CD14-positive monocyte (primary cell): ENCODE data around the gene JSRP1. TPM values are rescaled to one million over a fixed set of nuclear protein-coding genes. Genes with fewer than 3 reads are reported as not detected.
"Not testable (repeated sequence)": the region's sequence is repeated elsewhere in the genome, so short reads cannot be mapped to it uniquely, and the experiment has no call there.

Experiments used
- DNase-seq, 3 donors: peaks; one replicate each; pipeline ENCODE4 v3.0.0-alpha.2; 2011 to 2022
- H2AFZ ChIP-seq: 2 replicates; pipeline ENCODE4 v1.6.0; 2012; ENCODE audit warnings: mild to moderate bottlenecking, low read depth, low read length, inconsistent platforms; ENCODE audit not compliant: insufficient read depth, poor library complexity, severe bottlenecking
- H3K27ac ChIP-seq, 2 donors: 1 replicate in 1 of 2; 2 replicates in 1 of 2; pipeline ENCODE4 v1.5.1; 2012 to 2013; ENCODE audit warnings: low read length in 2 of 2, control low read depth in 1 of 2, inconsistent platforms in 1 of 2, low read depth in 1 of 2, mild to moderate bottlenecking in 1 of 2
- H3K27me3 ChIP-seq, 2 donors: one replicate each; pipeline versions ENCODE4 v1.6.0 to v1.6.1; 2011 to 2013; ENCODE audit warnings: low read length in 2 of 2; ENCODE audit not compliant: control insufficient read depth in 2 of 2, insufficient read depth in 2 of 2
- H3K36me3 ChIP-seq, 2 donors: replicated peaks in 1 of 2; 1 replicate in 1 of 2; 2 replicates in 1 of 2; pipeline versions ENCODE4 v1.5.1 to v1.6.1; 2012 to 2013; ENCODE audit warnings: low read length in 2 of 2, control low read depth in 1 of 2, inconsistent platforms in 1 of 2, mild to moderate bottlenecking in 1 of 2; ENCODE audit not compliant: insufficient read depth in 2 of 2, control insufficient read depth in 1 of 2
- H3K4me1 ChIP-seq, 2 donors: 1 replicate in 1 of 2; 2 replicates in 1 of 2; pipeline versions ENCODE4 v1.5.1 to v1.6.1; 2012 to 2013; ENCODE audit warnings: low read length in 2 of 2, control low read depth in 1 of 2, inconsistent platforms in 1 of 2, mild to moderate bottlenecking in 1 of 2, moderate library complexity in 1 of 2; ENCODE audit not compliant: insufficient read depth in 2 of 2, control insufficient read depth in 1 of 2
- H3K4me2 ChIP-seq: replicated peaks from 2 replicates; pipeline ENCODE3; 2012; ENCODE audit warnings: low read length, moderate library complexity, mild to moderate bottlenecking; ENCODE audit not compliant: poor library complexity, severe bottlenecking; ENCODE audit errors: extremely low read depth
- H3K4me3 ChIP-seq, 3 experiments: fragments of 200-600 bp in 1 of 3; sonication (generic) in 1 of 3; replicated peaks in 1 of 3; 1 replicate in 2 of 3; 2 replicates in 1 of 3; pipeline ENCODE4 v1.5.1; 2011 to 2013; ENCODE audit warnings: low read length in 3 of 3, mild to moderate bottlenecking in 3 of 3, control low read depth in 2 of 3, low read depth in 2 of 3, inconsistent platforms in 1 of 3, moderate library complexity in 1 of 3
- H3K79me2 ChIP-seq: 2 replicates; pipeline ENCODE4 v1.6.0; 2012; ENCODE audit warnings: mild to moderate bottlenecking, control low read depth, inconsistent platforms, low read length, moderate library complexity; ENCODE audit not compliant: insufficient read depth
- H3K9ac ChIP-seq: 2 replicates; pipeline ENCODE4 v1.6.0; 2017; ENCODE audit warnings: low read length, mild to moderate bottlenecking; ENCODE audit not compliant: insufficient read depth, poor library complexity, severe bottlenecking
- H3K9me3 ChIP-seq, 2 donors: replicated peaks in 1 of 2; 1 replicate in 1 of 2; 2 replicates in 1 of 2; pipeline versions ENCODE4 v1.5.1 to v1.6.1; 2012 to 2013; ENCODE audit warnings: low read length in 2 of 2, control low read depth in 1 of 2; ENCODE audit not compliant: control insufficient read depth in 1 of 2, insufficient read depth in 1 of 2
- H4K20me1 ChIP-seq: 2 replicates; pipeline ENCODE4 v1.6.0; 2012; ENCODE audit warnings: mild to moderate bottlenecking, low read length, control low read depth, moderate library complexity; ENCODE audit not compliant: insufficient read depth
- H3K27ac Mint-ChIP-seq, 7 donors: one replicate each; pipeline ENCODE4 v1.8.0; 2020; ENCODE audit warnings: mild to moderate bottlenecking in 7 of 7, mixed read lengths in 7 of 7, moderate library complexity in 6 of 7, inconsistent platforms in 2 of 7
- H3K27me3 Mint-ChIP-seq, 3 donors: one replicate each; pipeline ENCODE4 v1.8.0; 2021 to 2022; ENCODE audit warnings: low read depth in 3 of 3, mild to moderate bottlenecking in 3 of 3, mixed read lengths in 3 of 3, moderate library complexity in 3 of 3, inconsistent platforms in 1 of 3
- H3K36me3 Mint-ChIP-seq, 2 donors: one replicate each; pipeline ENCODE4 v1.8.0; 2020; ENCODE audit warnings: mixed read lengths in 2 of 2, inconsistent platforms in 1 of 2, mild to moderate bottlenecking in 1 of 2
- H3K4me1 Mint-ChIP-seq: one replicate; pipeline ENCODE4 v1.8.0; 2020; ENCODE audit warnings: mild to moderate bottlenecking, mixed read lengths
- H3K4me3 Mint-ChIP-seq, 2 donors: one replicate each; pipeline ENCODE4 v1.8.0; 2020; ENCODE audit warnings: mild to moderate bottlenecking in 2 of 2, mixed read lengths in 2 of 2, moderate library complexity in 1 of 2
- H3K9me3 Mint-ChIP-seq, 7 donors: one replicate each; pipeline ENCODE4 v1.8.0; 2020 to 2022; ENCODE audit warnings: mixed read lengths in 7 of 7, mild to moderate bottlenecking in 6 of 7, moderate library complexity in 6 of 7, inconsistent platforms in 2 of 7
- WGBS: methylation state at CpG from one replicate; pipeline ENCODE4 v1.1.5; 2013; ENCODE audit warnings: missing lambda C conversion rate; ENCODE audit not compliant: insufficient coverage; 5-methylcytosine and 5-hydroxymethylcytosine counted together
- intact Hi-C, 2 donors: fragments of 100-400 bp; cut with micrococcal nuclease; formaldehyde crosslinking; loops; one replicate each; pipeline versions ENCODE4 v1.15.0 to v1.15.1; 2023
- polyA plus RNA-seq, 3 donors: library from polyadenylated mRNA; depleted of rRNA in 1 of 3; unstranded in 2 of 3; stranded (reverse) in 1 of 3; fragments of 300-500 nt in 2 of 3; fragments of >200 nt in 1 of 3; fragmentation: Illumina TruSeq in 2 of 3; gene quantifications; 1 replicate in 2 of 3; 2 replicates in 1 of 3; pipeline ENCODE4 v1.2.3, GENCODE V29; 2012 to 2021
- TF ChIP-seq, protein P1 (sequence below): fragments of 200-600 bp; IDR thresholded peaks from one replicate; pipeline ENCODE4 v1.8.0; 2022; ENCODE audit warnings: antibody characterized with exemption, mild to moderate bottlenecking

The JSRP1 gene
- polyA plus RNA-seq, 3 donors, result 0.38 to 0.50 TPM; not detected in 1

DNA sequence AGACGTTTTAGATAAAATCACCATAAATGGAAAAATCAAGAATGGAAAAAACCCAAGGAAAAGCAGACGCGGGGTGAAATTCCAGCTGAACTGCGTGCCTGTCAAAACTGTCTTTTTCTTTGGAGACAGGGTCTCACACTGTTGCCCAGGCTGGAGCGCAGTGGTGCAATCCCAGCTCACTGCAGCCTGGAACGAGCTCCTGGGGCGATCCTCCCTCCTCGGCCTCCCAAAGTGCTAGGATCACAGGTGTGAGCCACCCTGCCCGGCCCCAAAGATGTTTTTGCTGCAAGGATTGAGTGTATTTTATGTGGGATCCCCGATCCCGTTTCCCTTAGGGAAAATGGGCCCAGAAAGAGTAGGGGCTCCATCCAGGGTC, 26.6 kb upstream of the JSRP1 start:
- no peaks in the 10 kb centered on the region for H3K9me3 ChIP-seq
- peaks cover 0 to 6% of the 10 kb centered on the region in 2 donors for H3K36me3 ChIP-seq
- H3K27ac ChIP-seq, result peak overlapping the region in 1 of 2 donors; percentile 82
- peak overlapping the region in 2 of 3 experiments; percentile 71 to 79 for H3K4me3 ChIP-seq
- Mint-ChIP-seq H3K4me1 (peaks cover 47% of the 10 kb centered on the region), H3K36me3 (peaks cover 10 to 25% of the 10 kb centered on the region in 2 donors), H3K27me3 (peaks cover 4 to 9% (median 4%) of the 10 kb centered on the region in 3 donors), H3K4me3 (peak overlapping the region; percentile 88 to 94), H3K9me3 (peaks cover 0 to 4% (median 0%) of the 10 kb centered on the region in 7 donors), H3K27ac (peak overlapping the region; percentile 70 to 94 (median 91))
- WGBS, result 82% methylated on average over 10 of the region's 11 CpGs
- no peak overlapping the region for H2AFZ ChIP-seq
- peaks cover 24% of the 10 kb centered on the region for H4K20me1 ChIP-seq
- H3K4me2 ChIP-seq, result peak overlapping the region; percentile 99
- no peaks in the 10 kb centered on the region for H3K27me3 ChIP-seq
- intact Hi-C loops, result loop anchor here in 1 of 2 donors (10.0 kb wide), 1 partner anchor 112 kb away; no protein-coding TSS in a partner anchor
- TF ChIP-seq, protein P1, sequence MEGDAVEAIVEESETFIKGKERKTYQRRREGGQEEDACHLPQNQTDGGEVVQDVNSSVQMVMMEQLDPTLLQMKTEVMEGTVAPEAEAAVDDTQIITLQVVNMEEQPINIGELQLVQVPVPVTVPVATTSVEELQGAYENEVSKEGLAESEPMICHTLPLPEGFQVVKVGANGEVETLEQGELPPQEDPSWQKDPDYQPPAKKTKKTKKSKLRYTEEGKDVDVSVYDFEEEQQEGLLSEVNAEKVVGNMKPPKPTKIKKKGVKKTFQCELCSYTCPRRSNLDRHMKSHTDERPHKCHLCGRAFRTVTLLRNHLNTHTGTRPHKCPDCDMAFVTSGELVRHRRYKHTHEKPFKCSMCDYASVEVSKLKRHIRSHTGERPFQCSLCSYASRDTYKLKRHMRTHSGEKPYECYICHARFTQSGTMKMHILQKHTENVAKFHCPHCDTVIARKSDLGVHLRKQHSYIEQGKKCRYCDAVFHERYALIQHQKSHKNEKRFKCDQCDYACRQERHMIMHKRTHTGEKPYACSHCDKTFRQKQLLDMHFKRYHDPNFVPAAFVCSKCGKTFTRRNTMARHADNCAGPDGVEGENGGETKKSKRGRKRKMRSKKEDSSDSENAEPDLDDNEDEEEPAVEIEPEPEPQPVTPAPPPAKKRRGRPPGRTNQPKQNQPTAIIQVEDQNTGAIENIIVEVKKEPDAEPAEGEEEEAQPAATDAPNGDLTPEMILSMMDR, result no peak
- DNase-seq, result no peak
- H3K79me2 ChIP-seq, result peaks cover 31% of the 10 kb centered on the region
- H3K9ac ChIP-seq, result peak overlapping the region; percentile 68
- H3K4me1 ChIP-seq, result peaks cover 39 to 55% of the 10 kb centered on the region in 2 donors

- peak within 1 kb of the TSS; percentile 99 for H3K4me2 ChIP-seq
- peak within 1 kb of the TSS; percentile 49 to 79 (median 71) for H3K4me3 ChIP-seq
- H3K79me2 ChIP-seq, result peaks cover 31% of the 10 kb centered on the region
- H3K27ac Mint-ChIP-seq, result peak within 1 kb of the TSS; percentile 87 to 94 (median 92)
- H3K4me1 Mint-ChIP-seq, result peaks cover 43% of the 10 kb centered on the region
- peak within 1 kb of the TSS; percentile 68 for H3K9ac ChIP-seq
- H4K20me1 ChIP-seq, result peaks cover 27% of the 10 kb centered on the region
- H3K36me3 ChIP-seq, result peaks cover 2 to 6% of the 10 kb centered on the region in 2 donors
- 0% methylated on average over 18 of the region's 41 CpGs for WGBS
- intact Hi-C loops, result loop anchor here in 1 of 2 donors (10.0 kb wide), 1 partner anchor 113 kb away; no protein-coding TSS in a partner anchor
- peak within 1 kb of the TSS; percentile 88 to 94 for H3K4me3 Mint-ChIP-seq
- peak within 1 kb of the TSS; percentile 67 to 82 for H3K27ac ChIP-seq
- H3K27me3 ChIP-seq, result no peaks in the 10 kb centered on the region
- peaks cover 33 to 49% of the 10 kb centered on the region in 2 donors for H3K4me1 ChIP-seq
- peaks cover 12 to 30% of the 10 kb centered on the region in 2 donors for H3K36me3 Mint-ChIP-seq
- peak within 1 kb of the TSS; percentile 35 for H2AFZ ChIP-seq
- peak; percentile 66 to 78 (median 73) for DNase-seq
- no peaks in the 10 kb centered on the region for H3K9me3 ChIP-seq
- TF ChIP-seq, protein P1, result no peak
- peaks cover 0 to 4% (median 0%) of the 10 kb centered on the region in 7 donors for H3K9me3 Mint-ChIP-seq
- peaks cover 4 to 9% (median 4%) of the 10 kb centered on the region in 3 donors for H3K27me3 Mint-ChIP-seq
Observed at GRCh38 chr19:2282062-2282861, 26.0 kb upstream of the JSRP1 start, which contains the start of gene PEAK3. Gene PEAK3 (minus strand): TSS chr19:2282175. CDS start chr19:2280931, 1,244 bp downstream.

- not testable (repeated sequence) for H3K9me3 ChIP-seq, H3K27me3 ChIP-seq, H3K9me3 Mint-ChIP-seq, H3K27me3 Mint-ChIP-seq, DNase-seq, H3K36me3 ChIP-seq
- Mint-ChIP-seq H3K4me3 (peak overlapping the region; percentile 88 to 94), H3K4me1 (peaks cover 46% of the 10 kb centered on the region), H3K27ac (peak overlapping the region; percentile 87 to 94 (median 92)), H3K36me3 (peaks cover 20 to 36% of the 10 kb centered on the region in 2 donors)
- peaks cover 27 to 43% of the 10 kb centered on the region in 2 donors for H3K4me1 ChIP-seq
- peaks cover 39% of the 10 kb centered on the region for H3K79me2 ChIP-seq
- H4K20me1 ChIP-seq, result peaks cover 35% of the 10 kb centered on the region
- intact Hi-C loops, result loop anchor here in 1 of 2 donors (10.0 kb wide), 1 partner anchor 113 kb away; no protein-coding TSS in a partner anchor
- H3K4me2 ChIP-seq, result peak overlapping the region; percentile 99
- WGBS, result 0% methylated on average over 6 of the region's 16 CpGs
- H2AFZ ChIP-seq, result peak overlapping the region; percentile 35
- peak overlapping the region; percentile 67 to 82 for H3K27ac ChIP-seq
- peak overlapping the region; percentile 49 to 79 (median 71) for H3K4me3 ChIP-seq
- peak overlapping the region; percentile 68 for H3K9ac ChIP-seq
Observed at GRCh38 chr19:2281265-2282061, 25.2 kb upstream of the JSRP1 start.
